Right lobe of liver (tissue), 4 donors: ENCODE results near the gene SYCE3.
A peak's percentile ranks its signal among the peaks of the same experiment; 100 is the strongest.

Experiments
- POLR2A ChIP-seq: fragments of 450-650 bp; IDR thresholded peaks from one replicate; pipeline ENCODE4 v1.6.1; 2017; ENCODE audit warnings: antibody characterized with exemption, mild to moderate bottlenecking
- TF ChIP-seq, protein P1 (sequence below), 4 donors: fragments of 200-600 bp in 3 of 4; fragments of 450-650 bp in 1 of 4; IDR thresholded peaks; one replicate each; pipeline versions ENCODE4 v1.5.1 to v1.8.0; 2016 to 2022; ENCODE audit warnings: antibody characterized with exemption in 4 of 4, mild to moderate bottlenecking in 2 of 4
- donor health status: DM: no; HTN: no; CAD: no.
- donor health status: DM: no; HTN: no; CAD: no.
- donor health status: DM: no; HTN: yes; CAD: no.

DNA sequence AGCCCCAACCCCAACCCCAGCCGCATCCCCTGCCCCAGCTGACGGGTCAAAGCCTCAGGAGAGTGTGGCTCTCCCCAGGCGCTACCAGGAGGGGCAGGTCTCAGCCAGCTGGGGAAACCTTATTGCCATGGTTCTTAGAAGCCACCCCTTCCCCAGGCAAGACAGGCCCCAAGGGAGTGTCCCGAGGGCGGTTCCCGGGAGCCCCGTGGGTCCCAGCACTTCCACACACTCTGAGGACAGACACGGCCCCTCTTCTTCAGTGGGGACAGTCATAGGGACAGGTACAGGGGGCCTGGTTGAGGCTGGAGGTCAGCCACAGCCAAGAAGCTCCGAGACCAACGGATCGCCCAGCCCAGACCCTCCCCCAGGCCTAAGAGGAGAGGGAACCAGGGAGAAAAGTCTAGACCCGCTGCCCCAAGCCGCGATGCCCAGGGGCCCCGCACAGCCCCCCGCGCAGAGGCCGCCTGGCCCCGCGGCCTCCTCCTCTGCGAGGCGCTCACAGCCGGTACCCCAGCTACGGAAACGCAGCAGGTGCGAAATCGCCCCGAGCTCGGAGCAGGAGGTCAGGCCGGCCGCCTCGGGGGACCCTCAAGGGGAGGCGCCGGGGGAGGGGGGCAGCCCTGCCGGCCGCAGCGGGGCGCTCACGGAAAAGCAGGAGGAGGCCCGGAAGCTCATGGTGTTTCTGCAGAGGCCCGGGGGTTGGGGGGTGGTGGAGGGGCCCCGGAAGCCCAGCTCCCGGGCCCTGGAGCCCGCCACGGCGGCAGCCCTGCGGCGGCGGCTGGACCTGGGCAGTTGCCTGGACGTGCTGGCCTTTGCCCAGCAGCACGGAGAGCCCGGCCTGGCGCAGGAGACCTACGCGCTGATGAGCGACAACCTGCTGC lies 14.4 kb downstream of the SYCE3 start:
- TF ChIP-seq, protein P1, sequence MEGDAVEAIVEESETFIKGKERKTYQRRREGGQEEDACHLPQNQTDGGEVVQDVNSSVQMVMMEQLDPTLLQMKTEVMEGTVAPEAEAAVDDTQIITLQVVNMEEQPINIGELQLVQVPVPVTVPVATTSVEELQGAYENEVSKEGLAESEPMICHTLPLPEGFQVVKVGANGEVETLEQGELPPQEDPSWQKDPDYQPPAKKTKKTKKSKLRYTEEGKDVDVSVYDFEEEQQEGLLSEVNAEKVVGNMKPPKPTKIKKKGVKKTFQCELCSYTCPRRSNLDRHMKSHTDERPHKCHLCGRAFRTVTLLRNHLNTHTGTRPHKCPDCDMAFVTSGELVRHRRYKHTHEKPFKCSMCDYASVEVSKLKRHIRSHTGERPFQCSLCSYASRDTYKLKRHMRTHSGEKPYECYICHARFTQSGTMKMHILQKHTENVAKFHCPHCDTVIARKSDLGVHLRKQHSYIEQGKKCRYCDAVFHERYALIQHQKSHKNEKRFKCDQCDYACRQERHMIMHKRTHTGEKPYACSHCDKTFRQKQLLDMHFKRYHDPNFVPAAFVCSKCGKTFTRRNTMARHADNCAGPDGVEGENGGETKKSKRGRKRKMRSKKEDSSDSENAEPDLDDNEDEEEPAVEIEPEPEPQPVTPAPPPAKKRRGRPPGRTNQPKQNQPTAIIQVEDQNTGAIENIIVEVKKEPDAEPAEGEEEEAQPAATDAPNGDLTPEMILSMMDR (IDR thresholded peaks at IDR 0.05) = no peak
- TF ChIP-seq POLR2A = peak; percentile 66
